ENCODE results near the gene DHRS7B. TPM values are rescaled to one million over a fixed set of nuclear protein-coding genes. Genes with fewer than 3 reads are reported as not detected.
A peak's percentile ranks its signal among the peaks of the same experiment; 100 is the strongest.

DHRS7B gene
- total RNA-seq, 1 donor, result 15.2 TPM

DNA sequence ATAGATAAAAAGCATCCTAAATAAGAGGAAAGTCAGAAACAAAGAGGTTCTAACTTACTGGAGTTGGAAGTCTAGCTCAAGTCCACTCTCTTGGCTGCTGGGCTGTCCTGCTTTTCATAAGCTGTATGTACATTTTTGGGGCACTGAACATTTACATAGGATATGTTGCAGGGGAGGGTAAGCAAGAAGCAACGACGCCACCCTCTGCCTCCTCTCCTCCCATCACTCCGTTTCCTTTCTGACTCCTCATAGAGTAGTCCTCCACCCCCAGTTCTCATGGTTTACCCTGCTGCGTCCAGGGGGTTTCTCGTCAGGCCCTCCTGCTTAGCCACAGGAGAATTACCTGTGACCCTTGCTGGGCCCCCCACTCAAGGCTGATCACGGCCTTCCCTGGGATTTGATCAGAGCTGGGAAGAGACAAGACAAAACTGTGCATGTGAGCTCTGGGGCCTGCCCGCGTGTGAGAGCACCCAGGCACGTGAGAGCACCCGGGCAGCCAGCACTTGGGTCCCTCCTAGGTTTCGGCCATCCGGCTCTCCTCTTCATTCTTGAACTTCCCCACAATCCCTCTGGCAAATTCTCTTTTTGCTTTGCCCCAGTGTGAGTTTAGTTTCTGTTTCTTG lies 50.1 kb downstream of the DHRS7B start:
- Histone ChIP-seq H3K79me2 (ENCODE audit: insufficient read depth, low read length) (no peaks in the 10 kb centered on the region), H3K9me3 (ENCODE audit: low read depth, low read length) (no peaks in the 10 kb centered on the region), H2AFZ (ENCODE audit: low read length) (no peak overlapping the region), H3K27ac (ENCODE audit: low read depth, low read length) (no peak overlapping the region), H3K4me1 (ENCODE audit: insufficient read depth, low read length) (peaks cover 9% of the 10 kb centered on the region), H4K20me1 (ENCODE audit: insufficient read depth, low read length) (no peaks in the 10 kb centered on the region), H3K36me3 (ENCODE audit: insufficient read depth, low read length) (no peaks in the 10 kb centered on the region), H3K4me3 (ENCODE audit: insufficient read depth, low read length) (no peak overlapping the region), H3K27me3 (ENCODE audit: insufficient read depth, low read length) (no peaks in the 10 kb centered on the region), H3K4me2 (ENCODE audit: insufficient read depth, low read length) (no peak overlapping the region)
- TF ChIP-seq, protein P1, sequence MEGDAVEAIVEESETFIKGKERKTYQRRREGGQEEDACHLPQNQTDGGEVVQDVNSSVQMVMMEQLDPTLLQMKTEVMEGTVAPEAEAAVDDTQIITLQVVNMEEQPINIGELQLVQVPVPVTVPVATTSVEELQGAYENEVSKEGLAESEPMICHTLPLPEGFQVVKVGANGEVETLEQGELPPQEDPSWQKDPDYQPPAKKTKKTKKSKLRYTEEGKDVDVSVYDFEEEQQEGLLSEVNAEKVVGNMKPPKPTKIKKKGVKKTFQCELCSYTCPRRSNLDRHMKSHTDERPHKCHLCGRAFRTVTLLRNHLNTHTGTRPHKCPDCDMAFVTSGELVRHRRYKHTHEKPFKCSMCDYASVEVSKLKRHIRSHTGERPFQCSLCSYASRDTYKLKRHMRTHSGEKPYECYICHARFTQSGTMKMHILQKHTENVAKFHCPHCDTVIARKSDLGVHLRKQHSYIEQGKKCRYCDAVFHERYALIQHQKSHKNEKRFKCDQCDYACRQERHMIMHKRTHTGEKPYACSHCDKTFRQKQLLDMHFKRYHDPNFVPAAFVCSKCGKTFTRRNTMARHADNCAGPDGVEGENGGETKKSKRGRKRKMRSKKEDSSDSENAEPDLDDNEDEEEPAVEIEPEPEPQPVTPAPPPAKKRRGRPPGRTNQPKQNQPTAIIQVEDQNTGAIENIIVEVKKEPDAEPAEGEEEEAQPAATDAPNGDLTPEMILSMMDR (IDR thresholded peaks at IDR 0.05; ENCODE audit: extremely low read depth, low read depth, low read length), result no peak
- DNase-seq (ENCODE audit: insufficient read length, low spot score, missing footprints), result peak; percentile 60

DNA sequence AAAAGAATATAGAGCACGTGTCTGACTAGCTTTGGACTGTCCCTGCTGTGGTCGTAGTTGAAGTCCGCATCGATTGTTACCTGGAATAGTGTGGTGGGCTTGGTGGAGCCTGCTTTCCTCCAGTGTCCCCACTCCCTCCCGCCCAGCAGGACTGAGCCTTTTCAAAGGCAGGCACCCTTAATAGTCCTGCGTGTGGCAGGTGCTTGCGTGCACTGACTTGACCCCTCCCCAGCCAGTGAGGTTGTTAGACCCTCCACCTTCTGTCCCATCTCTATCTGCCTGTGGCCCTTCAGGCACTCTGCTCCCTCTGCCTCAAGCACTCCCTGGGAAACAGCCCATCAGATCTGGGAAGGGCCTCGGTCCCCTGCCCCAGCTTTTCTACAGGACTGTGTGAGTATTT lies 50.6 kb downstream of the DHRS7B start:
- no peaks in the 10 kb centered on the region for H3K9me3 ChIP-seq (ENCODE audit: low read depth, low read length)
- no peaks in the 10 kb centered on the region for H3K79me2 ChIP-seq (ENCODE audit: insufficient read depth, low read length)
- TF ChIP-seq, protein P1 (IDR thresholded peaks at IDR 0.05; ENCODE audit: extremely low read depth, low read depth, low read length), result no peak

DNA sequence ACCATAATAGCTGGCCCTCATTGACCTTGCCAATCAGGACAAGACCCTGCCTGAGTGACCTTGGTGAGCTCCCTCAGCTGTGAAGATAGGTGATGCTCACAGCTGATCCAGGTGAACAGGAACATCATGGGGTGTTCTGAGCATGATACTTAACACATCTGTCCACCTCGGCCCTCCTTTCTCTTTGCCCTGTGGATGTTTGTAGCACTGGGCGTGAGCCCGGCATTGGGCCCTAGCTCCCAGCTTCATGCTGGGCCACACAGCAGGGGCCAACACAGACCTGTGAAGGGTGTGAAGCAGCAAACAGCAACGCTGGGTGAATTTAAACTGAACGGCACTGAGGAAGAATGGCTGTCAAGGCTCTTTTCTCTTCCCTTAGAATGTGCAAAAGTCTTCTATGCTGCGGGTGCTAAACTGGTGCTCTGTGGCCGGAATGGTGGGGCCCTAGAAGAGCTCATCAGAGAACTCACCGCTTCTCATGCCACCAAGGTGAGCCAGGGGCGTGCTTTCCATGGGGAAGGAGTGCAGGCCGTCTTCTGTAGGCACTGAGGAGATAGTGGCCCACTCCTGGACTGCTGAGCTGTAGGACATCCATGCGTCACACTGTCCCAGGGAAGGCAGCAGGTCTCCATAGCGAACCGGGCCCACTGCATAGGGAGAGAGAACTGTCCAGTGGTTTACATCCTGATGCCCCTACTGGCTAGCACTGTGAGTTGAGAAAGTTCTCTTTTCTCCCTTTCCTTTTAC lies 51.3 kb downstream of the DHRS7B start:
- H3K9me3 ChIP-seq (ENCODE audit: low read depth, low read length), result no peaks in the 10 kb centered on the region

More for the DNA sequence above, 50.6 kb downstream of the DHRS7B start:
- DNase-seq (ENCODE audit: insufficient read length, low spot score, missing footprints), result peak; percentile 49
- no peaks in the 10 kb centered on the region for H3K36me3 ChIP-seq (ENCODE audit: insufficient read depth, low read length)
- no peak overlapping the region for H3K4me2 ChIP-seq (ENCODE audit: insufficient read depth, low read length)
- H3K4me3 ChIP-seq (ENCODE audit: insufficient read depth, low read length), result no peak overlapping the region
- peaks cover 9% of the 10 kb centered on the region for H3K4me1 ChIP-seq (ENCODE audit: insufficient read depth, low read length)
- H4K20me1 ChIP-seq (ENCODE audit: insufficient read depth, low read length), result no peaks in the 10 kb centered on the region
- H3K27me3 ChIP-seq (ENCODE audit: insufficient read depth, low read length), result no peaks in the 10 kb centered on the region
- no peak overlapping the region for H2AFZ ChIP-seq (ENCODE audit: low read length)
- no peak overlapping the region for H3K27ac ChIP-seq (ENCODE audit: low read depth, low read length)

DNA sequence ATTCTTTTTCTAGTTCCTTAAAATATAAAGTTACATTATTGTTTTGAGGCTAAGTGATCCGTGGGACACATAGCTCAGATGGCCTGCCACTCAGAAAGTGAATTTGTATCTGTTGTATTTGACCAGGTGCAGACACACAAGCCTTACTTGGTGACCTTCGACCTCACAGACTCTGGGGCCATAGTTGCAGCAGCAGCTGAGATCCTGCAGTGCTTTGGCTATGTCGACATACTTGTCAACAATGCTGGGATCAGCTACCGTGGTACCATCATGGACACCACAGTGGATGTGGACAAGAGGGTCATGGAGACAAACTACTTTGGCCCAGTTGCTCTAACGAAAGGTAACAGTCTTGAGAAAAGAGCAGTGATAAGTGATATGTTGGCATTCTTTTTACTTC lies 56.7 kb downstream of the DHRS7B start:
- Histone ChIP-seq H3K27me3 (ENCODE audit: insufficient read depth, low read length) (no peaks in the 10 kb centered on the region), H3K9me3 (ENCODE audit: low read depth, low read length) (no peaks in the 10 kb centered on the region), H3K4me2 (ENCODE audit: insufficient read depth, low read length) (no peak overlapping the region), H3K4me1 (ENCODE audit: insufficient read depth, low read length) (no peaks in the 10 kb centered on the region), H2AFZ (ENCODE audit: low read length) (no peak overlapping the region), H3K4me3 (ENCODE audit: insufficient read depth, low read length) (no peak overlapping the region), H3K79me2 (ENCODE audit: insufficient read depth, low read length) (no peaks in the 10 kb centered on the region), H4K20me1 (ENCODE audit: insufficient read depth, low read length) (no peaks in the 10 kb centered on the region), H3K36me3 (ENCODE audit: insufficient read depth, low read length) (peaks cover 16% of the 10 kb centered on the region), H3K27ac (ENCODE audit: low read depth, low read length) (no peak overlapping the region)
- DNase-seq (ENCODE audit: insufficient read length, low spot score, missing footprints), result no peak
- TF ChIP-seq, protein P1 (IDR thresholded peaks at IDR 0.05; ENCODE audit: extremely low read depth, low read depth, low read length), result no peak

More for the DNA sequence above, 51.3 kb downstream of the DHRS7B start:
- no peak for DNase-seq (ENCODE audit: insufficient read length, low spot score, missing footprints)
- H3K79me2 ChIP-seq (ENCODE audit: insufficient read depth, low read length), result no peaks in the 10 kb centered on the region
- no peak overlapping the region for H3K4me2 ChIP-seq (ENCODE audit: insufficient read depth, low read length)
- H3K27me3 ChIP-seq (ENCODE audit: insufficient read depth, low read length), result no peaks in the 10 kb centered on the region
- H3K36me3 ChIP-seq (ENCODE audit: insufficient read depth, low read length), result no peaks in the 10 kb centered on the region
- H2AFZ ChIP-seq (ENCODE audit: low read length), result no peak overlapping the region
- TF ChIP-seq, protein P1 (IDR thresholded peaks at IDR 0.05; ENCODE audit: extremely low read depth, low read depth, low read length), result no peak
- no peak overlapping the region for H3K27ac ChIP-seq (ENCODE audit: low read depth, low read length)
- no peaks in the 10 kb centered on the region for H4K20me1 ChIP-seq (ENCODE audit: insufficient read depth, low read length)
- no peak overlapping the region for H3K4me3 ChIP-seq (ENCODE audit: insufficient read depth, low read length)
- H3K4me1 ChIP-seq (ENCODE audit: insufficient read depth, low read length), result peaks cover 9% of the 10 kb centered on the region
